Activated T-cell treated with anti-CD3 and anti-CD28 coated beads, Interleukin-2, amount 50 U/mL, for 72 hours (primary cell): ENCODE data around the gene TRMT11. TPM values are rescaled to one million over a fixed set of nuclear protein-coding genes. Genes with fewer than 3 reads are reported as not detected.

Experiments
- ATAC-seq, 2 donors: fragments of 150-1000 bp; cut with Tn5 transposase; replicated peaks in 1 of 2; 2 replicates each; pipeline ENCODE4 v1.10.0; 2021; ENCODE audit warnings: moderate library complexity in 2 of 2, mild to moderate bottlenecking in 1 of 2
- DNase-seq, 2 donors: peaks; one replicate each; pipeline ENCODE4 v3.0.0; 2021 to 2022; ENCODE audit warnings: mixed read lengths in 1 of 2
- H3K27ac Mint-ChIP-seq: one replicate; pipeline ENCODE4 v1.8.0; 2022; ENCODE audit warnings: mild to moderate bottlenecking, moderate library complexity, mixed read lengths
- H3K27me3 Mint-ChIP-seq: one replicate; pipeline ENCODE4 v1.8.0; 2022; ENCODE audit warnings: low read depth, mixed read lengths
- H3K36me3 Mint-ChIP-seq, 2 donors: one replicate each; pipeline ENCODE4 v1.8.0; 2022; ENCODE audit warnings: mixed read lengths in 2 of 2, mild to moderate bottlenecking in 1 of 2; ENCODE audit not compliant: insufficient read depth in 2 of 2
- H3K4me1 Mint-ChIP-seq: one replicate; pipeline ENCODE4 v1.8.0; 2022; ENCODE audit warnings: low read depth, mixed read lengths
- H3K4me3 Mint-ChIP-seq, 2 donors: one replicate each; pipeline ENCODE4 v1.8.0; 2022; ENCODE audit warnings: mild to moderate bottlenecking in 2 of 2, mixed read lengths in 2 of 2, moderate library complexity in 2 of 2
- H3K9me3 Mint-ChIP-seq, 2 donors: one replicate each; pipeline ENCODE4 v1.8.0; 2022; ENCODE audit warnings: mixed read lengths in 2 of 2
- total RNA-seq, 2 donors: library from RNA; stranded (reverse); gene quantifications; one replicate each; pipeline ENCODE4 v1.2.3, GENCODE V29; 2022

The TRMT11 gene
- total RNA-seq, 2 donors from 2014 or later = 29.1 to 29.9 TPM

- no peak overlapping the region for H3K4me3 Mint-ChIP-seq
- DNase-seq = no peak
- no peaks in the 10 kb centered on the region for H3K36me3 Mint-ChIP-seq
- H3K27me3 Mint-ChIP-seq = no peaks in the 10 kb centered on the region
- peaks cover 8% of the 10 kb centered on the region for H3K4me1 Mint-ChIP-seq
- peak; percentile 39 to 50 for ATAC-seq
- no peaks in the 10 kb centered on the region for H3K9me3 Mint-ChIP-seq
- no peak overlapping the region for H3K27ac Mint-ChIP-seq
Measured at GRCh38 chr6:125987026-125987617, 782 bp downstream of the TRMT11 start.

GRCh38 chr6:125988280-125988679 lies 1.9 kb downstream of the TRMT11 start:
- H3K27me3 Mint-ChIP-seq = no peaks in the 10 kb centered on the region
- no peak overlapping the region for H3K27ac Mint-ChIP-seq
- H3K4me3 Mint-ChIP-seq = no peak overlapping the region
- peaks cover 20% of the 10 kb centered on the region for H3K4me1 Mint-ChIP-seq
- H3K9me3 Mint-ChIP-seq = no peaks in the 10 kb centered on the region
- DNase-seq = no peak
- ATAC-seq = no peak
- H3K36me3 Mint-ChIP-seq = no peaks in the 10 kb centered on the region

- H3K4me1 Mint-ChIP-seq = peaks cover 27% of the 10 kb centered on the region
- no peaks in the 10 kb centered on the region for H3K9me3 Mint-ChIP-seq
- ATAC-seq (no peak), DNase-seq (no peak)
- peak overlapping the region; percentile 53 for H3K27ac Mint-ChIP-seq
- H3K36me3 Mint-ChIP-seq = no peaks in the 10 kb centered on the region
- H3K27me3 Mint-ChIP-seq = no peaks in the 10 kb centered on the region
- H3K4me3 Mint-ChIP-seq = peak overlapping the region in 1 of 2 donors; percentile 29
Measured at GRCh38 chr6:125989631-125990030, 3.3 kb downstream of the TRMT11 start.

- no peak overlapping the region for H3K4me3 Mint-ChIP-seq
- no peaks in the 10 kb centered on the region for H3K27me3 Mint-ChIP-seq
- H3K36me3 Mint-ChIP-seq = peaks cover 0 to 2% of the 10 kb centered on the region in 2 donors
- peaks cover 33% of the 10 kb centered on the region for H3K4me1 Mint-ChIP-seq
- DNase-seq (no peak), ATAC-seq (no peak)
- no peaks in the 10 kb centered on the region for H3K9me3 Mint-ChIP-seq
- H3K27ac Mint-ChIP-seq = no peak overlapping the region
Measured at GRCh38 chr6:125991653-125992052, 5.3 kb downstream of the TRMT11 start.

GRCh38 chr6:125994670-125995488 lies 8.5 kb downstream of the TRMT11 start:
- DNase-seq (no peak), ATAC-seq (no peak)
- Mint-ChIP-seq H3K4me1 (peaks cover 33% of the 10 kb centered on the region), H3K27me3 (no peaks in the 10 kb centered on the region), H3K4me3 (no peak overlapping the region), H3K27ac (no peak overlapping the region), H3K36me3 (peaks cover 1 to 11% of the 10 kb centered on the region in 2 donors), H3K9me3 (no peaks in the 10 kb centered on the region)

- no peak overlapping the region for H3K27ac Mint-ChIP-seq
- H3K9me3 Mint-ChIP-seq = no peaks in the 10 kb centered on the region
- H3K4me1 Mint-ChIP-seq = peaks cover 34% of the 10 kb centered on the region
- peak overlapping the region; percentile 43 to 65 for H3K4me3 Mint-ChIP-seq
- H3K36me3 Mint-ChIP-seq = peaks cover 1 to 11% of the 10 kb centered on the region in 2 donors
- DNase-seq (peak; percentile 65 to 77), ATAC-seq (peak; percentile 82 to 89)
- no peaks in the 10 kb centered on the region for H3K27me3 Mint-ChIP-seq
Measured at GRCh38 chr6:125995972-125996580, 9.7 kb downstream of the TRMT11 start.

- ATAC-seq = no peak
- peak overlapping the region in 1 of 2 donors; percentile 61 for H3K4me3 Mint-ChIP-seq
- H3K27ac Mint-ChIP-seq = peak overlapping the region; percentile 94
- H3K9me3 Mint-ChIP-seq = no peaks in the 10 kb centered on the region
- DNase-seq = no peak
- H3K27me3 Mint-ChIP-seq = no peaks in the 10 kb centered on the region
- H3K4me1 Mint-ChIP-seq = peaks cover 18% of the 10 kb centered on the region
- H3K36me3 Mint-ChIP-seq = peaks cover 4 to 19% of the 10 kb centered on the region in 2 donors
Measured at GRCh38 chr6:126002755-126003679, 16.7 kb downstream of the TRMT11 start.

GRCh38 chr6:126007800-126008199 lies 21.5 kb downstream of the TRMT11 start:
- H3K27ac Mint-ChIP-seq = no peak overlapping the region
- no peaks in the 10 kb centered on the region for H3K9me3 Mint-ChIP-seq
- ATAC-seq (no peak), DNase-seq (no peak)
- peaks cover 2% of the 10 kb centered on the region for H3K4me1 Mint-ChIP-seq
- H3K36me3 Mint-ChIP-seq = peaks cover 2 to 19% of the 10 kb centered on the region in 2 donors
- H3K4me3 Mint-ChIP-seq = no peak overlapping the region
- no peaks in the 10 kb centered on the region for H3K27me3 Mint-ChIP-seq

GRCh38 chr6:126010040-126010439 lies 23.7 kb downstream of the TRMT11 start:
- peaks cover 2 to 19% of the 10 kb centered on the region in 2 donors for H3K36me3 Mint-ChIP-seq
- ATAC-seq = no peak
- no peaks in the 10 kb centered on the region for H3K4me1 Mint-ChIP-seq
- no peak for DNase-seq
- H3K27me3 Mint-ChIP-seq = no peaks in the 10 kb centered on the region
- H3K27ac Mint-ChIP-seq = peak overlapping the region; percentile 51
- no peaks in the 10 kb centered on the region for H3K9me3 Mint-ChIP-seq
- no peak overlapping the region for H3K4me3 Mint-ChIP-seq

GRCh38 chr6:126015863-126016262 lies 29.5 kb downstream of the TRMT11 start:
- peaks cover 6% of the 10 kb centered on the region for H3K4me1 Mint-ChIP-seq
- no peak overlapping the region for H3K4me3 Mint-ChIP-seq
- no peak for DNase-seq
- no peak overlapping the region for H3K27ac Mint-ChIP-seq
- H3K27me3 Mint-ChIP-seq = no peaks in the 10 kb centered on the region
- ATAC-seq = no peak
- peaks cover 4 to 33% of the 10 kb centered on the region in 2 donors for H3K36me3 Mint-ChIP-seq
- no peaks in the 10 kb centered on the region for H3K9me3 Mint-ChIP-seq

GRCh38 chr6:126016591-126016990 lies 30.3 kb downstream of the TRMT11 start:
- ATAC-seq = no peak
- DNase-seq = no peak
- Mint-ChIP-seq H3K9me3 (no peaks in the 10 kb centered on the region), H3K4me3 (no peak overlapping the region), H3K4me1 (peaks cover 6% of the 10 kb centered on the region), H3K27me3 (no peaks in the 10 kb centered on the region), H3K36me3 (peaks cover 4 to 35% of the 10 kb centered on the region in 2 donors), H3K27ac (no peak overlapping the region)

GRCh38 chr6:126017668-126018067 lies 31.3 kb downstream of the TRMT11 start:
- ATAC-seq = no peak
- H3K9me3 Mint-ChIP-seq = no peaks in the 10 kb centered on the region
- H3K4me3 Mint-ChIP-seq = no peak overlapping the region
- peaks cover 6% of the 10 kb centered on the region for H3K4me1 Mint-ChIP-seq
- H3K36me3 Mint-ChIP-seq = peaks cover 4 to 29% of the 10 kb centered on the region in 2 donors
- no peak for DNase-seq
- no peak overlapping the region for H3K27ac Mint-ChIP-seq
- no peaks in the 10 kb centered on the region for H3K27me3 Mint-ChIP-seq
